Measurements from ENCODE around the gene ERC2.

ERC2 gene

DNA sequence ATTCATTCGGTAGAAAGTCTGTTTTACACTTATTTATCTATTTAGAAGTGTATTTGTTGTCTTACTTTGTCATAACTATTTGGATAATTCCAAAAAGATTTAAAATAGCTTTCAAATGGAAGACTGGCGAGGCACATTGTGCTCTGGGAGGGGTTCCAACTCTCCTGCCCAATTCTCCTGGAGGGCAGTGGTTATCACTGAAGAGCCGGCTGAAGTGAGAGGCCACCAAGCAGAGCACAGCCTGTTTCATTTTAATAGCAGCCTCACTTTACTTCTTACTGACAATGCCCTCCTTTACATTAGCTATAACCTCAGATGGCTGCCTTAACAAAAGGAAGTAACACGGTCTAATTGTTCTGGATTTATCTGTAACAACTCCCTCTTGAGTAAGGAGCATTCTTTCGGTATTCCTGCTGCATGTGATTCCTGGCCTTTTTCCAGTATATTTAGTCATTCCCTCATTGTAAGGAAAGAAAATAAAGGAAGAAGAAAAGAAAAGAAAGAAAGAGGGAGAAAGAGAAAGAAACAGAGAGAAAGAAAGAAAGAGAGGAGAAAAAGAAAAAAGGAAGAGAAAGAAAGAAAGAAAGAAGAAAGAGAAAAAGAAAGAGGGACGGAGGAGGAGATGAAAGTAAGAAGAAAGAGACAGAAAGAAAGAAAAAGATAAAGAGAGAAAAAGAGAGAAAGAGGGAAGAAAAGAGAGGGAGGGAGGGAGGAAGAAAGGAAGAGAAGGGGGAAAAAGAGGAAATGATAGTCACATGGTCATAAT lies 641.4 kb downstream of the ERC2 start:
- no peak for DNase-seq (ENCODE audit: low read depth)

DNA sequence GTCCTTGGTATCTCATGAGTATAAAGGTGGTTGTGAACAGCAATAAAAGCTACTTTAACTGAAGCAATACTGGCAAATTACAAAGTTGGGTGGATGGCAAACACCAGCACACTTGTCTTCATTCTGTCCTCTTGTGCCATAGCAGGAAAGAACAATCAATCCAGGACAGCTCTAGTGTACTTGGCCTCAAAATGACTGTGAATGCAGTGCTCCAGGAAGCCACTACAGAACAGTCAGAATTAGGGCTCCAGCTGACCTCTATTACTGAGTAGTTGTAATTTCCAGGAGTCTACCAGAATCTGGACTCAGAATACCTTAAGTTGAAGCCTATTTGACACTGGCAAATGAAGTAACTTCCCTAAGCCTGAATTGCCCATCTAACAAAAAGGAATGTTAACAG lies 642.2 kb downstream of the ERC2 start:
- no peak for DNase-seq (ENCODE audit: low read depth)

DNA sequence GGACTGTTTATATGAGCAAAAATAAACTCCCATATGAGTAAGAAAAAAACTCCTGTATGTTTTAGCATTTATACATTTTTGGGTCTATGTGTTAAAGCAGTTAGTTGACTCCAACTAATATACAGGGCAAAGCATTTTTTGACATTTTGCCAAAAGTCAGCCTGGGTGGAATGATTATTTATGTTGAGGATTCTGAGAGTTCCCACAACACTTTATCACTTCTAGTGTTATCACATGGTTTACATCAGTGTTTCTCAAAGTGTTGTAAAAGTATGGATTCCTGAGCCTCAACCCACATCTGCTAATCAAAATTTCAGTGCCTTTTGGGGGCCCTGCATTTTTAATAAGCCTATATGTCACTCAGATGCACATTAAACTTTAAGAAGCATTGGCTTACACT lies 643.9 kb downstream of the ERC2 start:
- DNase-seq (ENCODE audit: low read depth) = no peak

DNA sequence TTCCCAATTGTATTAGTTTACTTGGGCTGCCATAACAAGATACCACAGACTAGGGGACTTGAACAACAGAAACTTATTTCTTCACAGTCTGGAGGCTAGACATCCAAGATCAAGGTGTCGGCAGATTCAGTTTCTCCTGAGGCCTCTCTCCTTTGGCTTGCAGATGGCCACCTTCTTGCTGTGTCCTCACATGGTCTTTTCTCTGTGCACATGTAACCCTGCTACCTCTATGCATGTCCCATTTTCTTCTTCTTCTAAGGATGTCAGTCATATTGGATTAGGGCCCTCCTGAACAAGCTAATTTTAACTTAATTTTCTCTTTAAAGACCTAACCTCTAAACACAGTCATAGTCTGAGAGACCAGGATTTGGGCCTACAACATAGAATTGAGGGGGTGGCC lies 644.4 kb downstream of the ERC2 start:
- no peak for DNase-seq (ENCODE audit: low read depth)

DNA sequence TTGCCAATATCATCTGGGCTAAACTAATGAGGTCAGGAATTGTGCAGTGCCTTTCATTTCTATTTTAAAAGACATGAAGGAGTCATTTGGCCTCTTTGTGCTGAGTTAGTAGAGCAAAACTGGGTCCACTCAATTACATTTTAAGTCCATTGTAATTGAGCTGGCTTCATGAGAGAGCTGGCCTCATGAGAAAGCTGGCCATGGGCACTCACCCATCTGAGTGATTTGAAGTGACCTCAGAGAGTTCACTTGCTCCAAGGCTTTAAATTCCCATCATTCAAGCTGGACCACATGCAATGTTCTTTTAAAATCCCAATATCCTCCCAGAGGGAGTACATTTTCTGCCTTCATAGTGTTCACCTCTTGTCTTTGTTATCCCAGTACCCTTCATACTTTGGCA lies 645.3 kb downstream of the ERC2 start:
- DNase-seq (ENCODE audit: low read depth) = no peak

DNA sequence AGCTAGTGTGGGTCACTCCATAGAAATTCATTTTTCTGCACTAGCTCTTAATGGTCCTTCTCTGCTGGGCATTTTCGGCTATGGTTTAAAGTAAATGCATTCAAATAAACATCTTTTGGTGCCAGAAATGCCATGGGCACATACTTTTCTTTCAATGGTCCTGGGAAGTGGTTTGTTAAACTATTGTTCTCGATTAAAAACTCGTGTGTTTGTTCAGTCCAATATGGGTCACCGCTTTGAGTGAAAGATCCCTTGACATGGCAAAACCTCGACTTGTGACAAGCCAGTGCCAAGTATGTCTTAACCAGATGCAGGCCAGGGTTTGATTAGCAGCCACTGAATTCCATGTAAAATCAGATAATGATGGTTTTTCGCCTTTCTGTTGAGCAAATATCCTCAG lies 649.3 kb downstream of the ERC2 start:
- DNase-seq (ENCODE audit: low read depth) = no peak

DNA sequence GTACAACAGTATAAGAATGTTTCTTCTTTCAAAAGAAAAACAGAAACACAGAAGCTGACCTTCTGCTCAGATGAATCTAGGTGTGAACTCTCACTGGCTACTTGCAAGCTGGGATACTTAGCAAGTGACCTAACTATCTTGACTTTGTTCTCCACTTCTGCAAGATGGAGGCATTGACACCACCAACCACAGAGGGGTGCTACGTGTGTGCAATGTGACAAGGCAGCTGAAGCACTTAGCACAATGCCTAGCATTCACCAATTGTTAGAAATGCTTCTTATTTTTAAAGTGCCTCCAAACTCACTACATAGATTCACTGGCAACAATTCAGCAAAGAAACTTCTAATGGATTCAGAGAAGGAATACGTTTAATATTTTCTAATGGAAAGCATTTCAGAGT lies 649.8 kb downstream of the ERC2 start:
- no peak for DNase-seq (ENCODE audit: low read depth)

DNA sequence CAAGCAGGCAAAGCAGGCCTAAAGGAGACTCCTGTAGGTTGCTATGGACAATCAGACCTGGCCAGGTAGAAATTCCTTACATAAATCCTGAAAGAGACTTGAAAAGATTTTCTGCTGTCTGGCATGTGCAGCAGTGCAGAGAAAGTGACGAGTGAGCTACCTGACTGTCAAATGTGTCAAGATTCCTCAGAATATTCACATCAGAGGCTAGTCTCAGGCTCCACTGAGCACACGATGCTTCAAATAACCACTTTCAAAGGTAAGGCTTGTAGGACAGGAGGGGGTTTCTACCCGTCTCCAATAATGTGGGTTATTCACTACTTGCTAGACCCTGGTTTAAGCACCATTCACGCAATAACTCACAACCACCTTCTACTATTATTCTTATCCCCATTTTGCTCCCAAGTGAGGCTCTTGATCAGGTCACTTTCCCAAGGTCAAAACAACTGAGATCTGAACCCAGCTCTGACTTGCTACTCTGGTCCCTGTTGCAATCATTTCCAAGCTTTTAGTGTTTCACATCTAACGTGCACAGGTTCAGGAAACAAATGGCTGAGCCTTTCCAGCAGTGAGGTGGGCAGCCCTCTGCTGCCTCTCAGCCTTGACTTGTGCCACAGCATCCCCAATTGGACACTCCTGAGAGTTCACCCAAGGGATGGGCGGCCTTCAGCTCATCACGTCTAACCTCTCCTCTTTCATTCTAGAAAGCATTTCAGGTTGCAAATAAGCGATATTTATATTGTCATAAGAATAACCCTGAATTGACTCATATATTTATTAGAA lies 651.3 kb downstream of the ERC2 start:
- DNase-seq (ENCODE audit: low read depth) = no peak

DNA sequence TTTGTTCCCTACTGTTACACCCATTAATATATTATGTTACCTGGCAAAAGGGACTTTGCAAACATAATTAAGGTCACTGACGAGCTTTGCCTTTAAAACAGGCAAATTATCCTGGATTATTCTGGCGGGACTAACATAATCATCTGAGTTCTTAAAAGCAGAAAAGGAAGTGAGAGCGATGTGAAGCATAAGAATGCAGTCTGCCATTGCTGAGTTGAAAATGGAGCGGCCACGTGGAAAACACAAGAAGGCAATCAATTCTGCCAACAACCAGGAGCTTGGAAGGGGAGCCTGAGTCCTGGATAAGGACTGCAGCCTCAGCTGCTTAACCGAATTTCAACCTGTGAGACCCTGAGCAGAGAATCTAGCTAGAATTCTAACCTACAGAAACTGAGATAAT lies 653.0 kb downstream of the ERC2 start:
- DNase-seq (ENCODE audit: low read depth) = no peak

DNA sequence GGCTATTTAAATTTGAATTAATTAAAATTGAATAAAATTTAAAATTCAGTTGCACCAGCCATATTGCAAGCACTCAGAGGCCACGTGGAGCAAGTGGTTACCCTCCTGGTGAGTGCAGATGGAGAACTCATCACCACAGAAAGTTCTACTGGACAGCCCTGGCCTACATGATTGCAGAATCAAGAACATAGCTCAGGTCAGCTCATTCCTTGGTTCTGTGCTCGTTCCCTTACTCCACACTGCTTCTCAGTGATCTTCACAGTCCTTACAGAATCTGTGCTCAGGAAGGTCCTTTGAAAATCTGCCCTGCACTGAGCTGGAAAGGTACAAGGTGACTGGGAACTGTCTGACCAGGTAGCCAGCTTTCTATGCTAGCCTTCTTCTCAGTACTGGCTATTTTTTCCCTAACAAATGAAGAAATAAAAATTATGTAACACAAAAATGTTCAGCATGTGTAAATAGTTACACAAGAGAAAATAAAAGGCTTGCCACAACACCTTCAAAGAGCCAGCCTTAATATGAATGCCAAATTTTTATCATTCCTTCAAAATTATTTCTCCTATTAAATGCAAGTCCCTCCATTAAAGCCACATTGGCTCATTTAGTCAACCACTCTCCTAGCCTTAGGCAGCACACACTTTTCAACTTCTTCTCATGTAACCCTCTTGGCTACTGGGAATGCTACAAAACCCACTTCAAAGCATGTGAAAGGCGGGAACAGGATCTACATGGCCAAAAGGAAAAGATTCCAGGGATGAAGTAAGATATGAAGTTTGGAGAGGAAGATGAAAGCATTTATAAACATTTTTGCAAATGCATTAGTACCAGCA lies 654.8 kb downstream of the ERC2 start:
- DNase-seq (ENCODE audit: low read depth) = no peak

DNA sequence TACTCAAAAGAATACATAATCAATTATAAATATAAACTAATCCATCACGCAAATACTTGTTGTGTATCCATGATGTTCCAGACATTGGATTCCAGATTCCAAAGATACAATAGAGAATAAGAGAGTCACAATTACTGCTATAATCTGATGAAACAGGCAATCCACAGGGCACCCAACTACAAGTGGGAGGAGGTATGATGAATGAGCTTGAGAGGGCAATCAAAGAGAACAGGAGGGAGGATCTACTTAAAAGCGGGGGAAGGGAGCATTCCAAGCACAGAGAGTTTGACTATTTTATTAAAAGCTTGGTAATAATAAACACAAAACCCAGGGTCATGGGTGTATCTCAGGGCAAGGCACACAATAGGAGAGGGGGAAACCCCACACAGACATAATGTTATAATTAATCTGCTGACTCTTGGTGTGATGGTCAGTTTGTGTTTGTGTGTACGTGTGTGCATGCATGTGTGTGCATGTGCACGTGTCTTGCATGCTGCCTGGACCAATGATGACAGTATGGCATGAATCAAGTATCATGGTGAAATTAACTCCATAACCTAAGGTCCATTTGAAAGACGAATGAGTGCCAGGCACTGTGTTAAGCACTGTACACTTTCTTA lies 655.8 kb downstream of the ERC2 start:
- DNase-seq (ENCODE audit: low read depth) = no peak

DNA sequence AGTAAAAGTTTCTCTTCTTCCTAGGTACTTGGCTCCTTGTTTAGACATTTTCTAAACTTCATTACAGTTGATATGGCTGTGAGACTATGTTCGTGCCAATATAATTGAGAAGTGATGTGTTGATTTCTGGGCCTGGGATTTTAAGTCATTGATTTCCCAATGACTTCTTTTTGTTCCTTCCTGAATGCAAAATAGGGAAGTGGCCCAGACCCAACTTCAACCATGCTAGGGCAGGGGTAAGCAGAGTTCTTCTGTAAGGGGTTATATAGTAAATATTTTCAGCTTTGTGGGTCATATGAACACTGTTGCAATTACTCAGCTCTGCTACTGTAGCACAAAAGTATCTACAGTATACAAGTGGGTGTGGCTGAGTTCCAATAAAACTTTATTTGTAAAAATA lies 661.1 kb downstream of the ERC2 start:
- no peak for DNase-seq (ENCODE audit: low read depth)

DNA sequence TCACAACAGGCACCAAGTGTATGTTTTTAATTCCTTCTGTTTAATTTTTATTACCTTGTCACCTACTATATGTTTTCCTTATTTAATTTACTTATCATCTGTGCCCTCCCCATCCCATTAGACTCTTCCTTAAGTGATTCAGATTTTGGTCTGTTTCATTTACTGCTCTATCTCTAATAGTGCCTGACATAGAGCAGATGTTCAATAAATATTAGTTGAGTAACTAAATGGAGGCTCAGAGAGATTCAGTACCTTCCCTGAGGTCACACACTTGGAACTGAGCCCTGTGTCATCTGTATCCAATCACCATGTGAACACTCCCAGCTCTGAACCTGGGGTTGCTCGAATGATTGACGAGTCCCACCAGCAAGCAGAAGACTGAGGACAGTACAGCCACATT lies 663.1 kb downstream of the ERC2 start:
- no peak for DNase-seq (ENCODE audit: low read depth)

DNA sequence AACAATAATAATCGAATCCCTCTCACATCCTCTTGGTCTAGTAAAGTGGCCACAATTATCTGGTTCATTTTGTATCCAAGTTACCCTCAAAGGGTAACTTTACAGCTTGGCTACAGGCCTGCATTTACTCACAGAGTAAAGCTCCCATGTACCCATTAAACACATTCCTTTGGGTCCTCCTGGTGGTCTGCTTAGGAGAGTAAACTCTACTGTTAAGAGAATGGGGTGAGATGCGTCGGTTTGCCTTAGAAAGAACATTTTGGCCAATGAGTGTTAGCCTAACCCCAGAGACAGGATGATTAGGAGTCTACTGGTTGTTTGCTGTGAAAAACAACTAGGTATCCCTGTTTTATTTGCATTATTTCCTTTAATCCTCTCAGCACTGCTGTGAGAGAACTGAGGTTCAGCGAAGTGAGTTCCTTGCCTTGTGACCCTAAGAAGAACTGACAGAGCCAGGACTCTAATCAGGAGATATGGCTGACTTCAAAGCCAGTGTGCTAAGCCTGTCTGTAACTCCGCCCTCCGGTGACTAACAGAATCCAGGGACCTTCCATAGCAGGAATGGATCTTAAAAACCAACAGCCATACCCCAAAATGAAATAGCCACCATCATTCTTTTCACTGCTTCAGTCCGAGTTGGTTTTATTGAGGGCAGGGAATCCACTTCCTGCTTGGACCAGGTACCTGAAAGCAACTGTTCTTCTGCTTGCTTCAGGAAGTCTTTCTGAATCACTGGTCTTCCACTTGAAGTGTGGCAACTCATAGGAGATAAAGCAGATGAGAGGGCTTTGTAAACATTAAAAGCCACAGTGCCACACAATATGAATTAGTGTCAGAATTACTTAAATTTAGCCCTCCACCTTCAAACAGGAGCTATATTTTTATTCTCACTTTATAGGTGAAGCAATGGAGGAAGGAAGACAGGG lies 663.8 kb downstream of the ERC2 start:
- DNase-seq (ENCODE audit: low read depth) = no peak

DNA sequence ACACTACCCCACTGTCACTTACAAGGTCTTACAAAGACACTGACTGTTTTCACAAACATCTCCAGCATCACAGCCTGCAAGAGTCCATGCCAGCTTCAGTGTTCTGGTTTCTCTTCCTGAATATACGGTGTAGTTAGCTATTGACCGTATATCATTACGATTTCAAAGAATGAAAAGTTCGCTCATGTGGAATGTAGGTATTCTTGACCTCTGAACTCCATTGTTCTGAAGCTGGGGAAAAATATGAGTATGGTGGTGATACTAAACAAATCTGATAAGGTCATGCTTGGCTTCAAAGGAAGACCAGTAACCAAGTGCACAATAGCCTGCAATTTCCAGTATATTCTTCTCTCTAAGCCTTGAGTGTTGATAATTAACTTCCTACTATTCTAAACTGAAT lies 665.5 kb downstream of the ERC2 start:
- DNase-seq (ENCODE audit: low read depth) = no peak

DNA sequence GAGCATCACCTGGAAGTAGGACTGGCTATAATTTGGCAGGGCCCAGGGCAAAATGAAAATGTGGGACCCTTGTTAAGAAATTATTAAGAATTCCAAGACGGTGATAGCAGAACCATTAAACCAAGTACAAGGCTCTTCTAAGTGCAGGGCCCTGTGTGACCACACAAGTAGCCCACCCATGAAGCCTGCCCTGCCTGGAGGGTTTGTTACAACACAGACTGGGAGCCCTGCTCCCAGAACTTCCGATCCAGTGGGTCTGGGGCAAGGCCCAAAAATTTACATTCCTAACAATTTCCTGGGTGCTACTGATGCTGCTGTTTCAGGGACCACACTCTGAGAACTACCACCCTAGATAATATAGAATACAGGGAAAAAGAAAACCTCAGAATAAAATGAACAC lies 666.6 kb downstream of the ERC2 start:
- DNase-seq (ENCODE audit: low read depth) = no peak

DNA sequence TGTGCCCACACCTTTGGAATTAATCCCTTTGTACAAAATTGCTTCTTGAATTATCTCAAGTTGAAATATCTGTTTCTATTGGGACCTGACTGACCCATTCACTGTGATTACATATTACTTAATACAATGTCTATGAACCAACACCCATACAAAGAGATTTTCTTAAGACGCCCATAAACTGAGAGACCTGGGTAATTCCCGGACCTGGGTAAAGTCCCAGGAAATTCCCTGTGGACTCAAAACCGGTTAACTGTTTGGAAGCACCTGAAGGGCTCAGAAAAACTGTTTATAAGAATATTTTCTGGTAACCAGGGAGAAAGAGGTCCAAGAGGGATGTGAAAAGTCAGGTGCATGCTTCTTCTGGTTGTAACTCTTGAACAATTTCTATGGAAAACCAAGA lies 667.2 kb downstream of the ERC2 start:
- DNase-seq (ENCODE audit: low read depth) = no peak

DNA sequence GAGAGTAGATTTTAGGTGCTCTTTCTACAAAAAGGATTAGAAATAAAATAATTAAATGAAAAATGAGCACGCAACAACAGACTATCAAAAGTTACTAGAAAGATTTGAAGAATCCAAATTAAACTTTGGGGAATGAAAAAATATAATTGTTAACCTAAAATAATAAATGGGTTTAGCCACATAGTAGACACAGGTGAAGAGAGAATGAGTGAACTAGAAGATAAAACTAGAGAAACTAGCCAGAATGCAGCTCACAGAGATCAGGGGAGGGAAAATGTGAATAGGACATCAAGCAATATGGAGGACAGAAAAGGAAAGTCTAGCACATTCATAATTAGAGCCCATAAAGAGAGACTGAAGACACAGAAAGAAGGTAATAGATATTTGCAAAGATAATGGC lies 670.5 kb downstream of the ERC2 start:
- no peak for DNase-seq (ENCODE audit: low read depth)

DNA sequence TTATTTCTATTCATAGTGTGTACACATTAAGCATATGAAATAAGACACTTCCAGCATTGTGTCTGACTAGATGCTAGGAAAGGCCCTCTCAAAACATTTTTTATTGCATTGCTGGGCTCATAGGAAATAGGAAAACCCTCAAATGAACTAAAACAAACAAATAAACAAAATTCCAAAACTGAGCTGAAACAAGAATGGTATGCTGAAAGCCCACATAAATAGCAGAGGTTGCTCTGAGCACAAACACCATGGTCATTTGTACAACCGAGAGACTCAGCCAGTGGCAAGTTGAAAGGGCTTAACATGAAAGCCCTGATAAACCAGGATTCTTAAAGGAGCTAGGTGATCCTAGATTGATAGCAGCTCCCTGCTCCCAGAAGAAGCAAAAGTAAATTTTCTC lies 671.2 kb downstream of the ERC2 start:
- no peak for DNase-seq (ENCODE audit: low read depth)

DNA sequence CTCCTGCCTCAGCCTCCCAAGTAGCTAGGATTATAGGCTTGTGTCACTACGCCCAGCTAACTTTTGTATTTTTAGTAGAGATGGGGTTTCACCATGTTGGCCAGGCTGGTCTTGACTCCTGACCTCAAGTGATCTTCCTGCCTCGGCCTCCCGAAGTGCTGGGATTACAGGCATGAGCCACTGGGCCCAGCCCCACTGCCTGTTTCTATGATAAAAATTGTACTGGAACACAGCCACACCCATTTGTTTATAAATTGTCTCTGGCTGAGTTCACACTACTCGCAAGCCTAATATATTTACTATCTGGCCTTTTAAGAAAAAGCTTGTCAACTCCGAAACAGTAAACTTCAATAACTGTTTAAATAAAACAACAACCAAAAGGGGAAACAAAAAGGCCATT lies 671.7 kb downstream of the ERC2 start:
- no peak for DNase-seq (ENCODE audit: low read depth)

DNA sequence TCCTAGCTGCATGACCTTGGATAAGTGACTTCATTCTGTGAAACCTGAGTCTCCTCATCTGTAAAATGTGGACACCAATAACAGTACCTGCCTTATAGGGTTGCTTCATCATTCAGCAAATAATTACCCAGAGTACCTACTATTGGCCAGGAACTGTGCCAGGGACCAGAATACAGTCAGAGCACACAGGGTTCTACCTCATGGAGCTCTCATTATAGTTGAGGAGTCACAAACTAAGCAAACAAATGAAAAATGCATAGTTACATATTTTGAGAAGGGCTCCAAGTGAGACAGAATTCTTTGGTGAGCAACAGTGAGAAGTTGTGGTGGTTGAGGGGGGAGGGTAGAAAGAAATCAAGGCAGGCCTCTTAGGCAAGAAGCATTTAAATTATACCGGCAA lies 672.5 kb downstream of the ERC2 start:
- no peak for DNase-seq (ENCODE audit: low read depth)
